Kidney (tissue), 14 donors: ENCODE results near the gene ADAM10. TPM values are rescaled to one million over a fixed set of nuclear protein-coding genes. Genes with fewer than 3 reads are reported as not detected.

Experiments
- DNase-seq, 5 donors: peaks; one replicate each; pipeline ENCODE4 v3.0.0-alpha.2; 2013 to 2020
- FAIRE-seq: peaks from 2 replicates; lab custom pipeline; 2012; peaks lifted over from hg19 to GRCh38; lab: Jason Lieb, UNC
- H3K27ac ChIP-seq, 2 donors: one replicate each; pipeline ENCODE4 v1.7.0; 2013; ENCODE audit warnings: low read depth in 2 of 2, low read length in 2 of 2, inconsistent platforms in 1 of 2
- H3K27me3 ChIP-seq: one replicate; pipeline ENCODE4 v1.7.1; 2013; ENCODE audit warnings: low read length, inconsistent platforms; ENCODE audit not compliant: control insufficient read depth, insufficient read depth
- H3K36me3 ChIP-seq, 3 donors: one replicate each; pipeline versions ENCODE4 v1.7.0 to v1.7.1; 2013; ENCODE audit warnings: low read length in 3 of 3, control low read depth in 1 of 3, inconsistent platforms in 1 of 3; ENCODE audit not compliant: insufficient read depth in 3 of 3, control insufficient read depth in 2 of 3
- H3K4me1 ChIP-seq, 3 donors: one replicate each; pipeline versions ENCODE4 v1.7.0 to v1.7.1; 2013; ENCODE audit warnings: low read length in 3 of 3, inconsistent platforms in 1 of 3, low read depth in 1 of 3; ENCODE audit not compliant: control insufficient read depth in 2 of 3, insufficient read depth in 2 of 3
- H3K4me3 ChIP-seq, 3 donors: one replicate each; pipeline versions ENCODE4 v1.7.0 to v1.8.1; 2013; ENCODE audit warnings: low read length in 3 of 3, control low read depth in 1 of 3, inconsistent platforms in 1 of 3
- H3K9ac ChIP-seq, 3 donors: one replicate each; pipeline versions ENCODE4 v1.7.0 to v1.7.1; 2013; ENCODE audit warnings: low read length in 3 of 3, control low read depth in 1 of 3, inconsistent platforms in 1 of 3
- H3K9me3 ChIP-seq, 3 donors: one replicate each; pipeline versions ENCODE4 v1.7.0 to v1.7.1; 2013; ENCODE audit warnings: low read length in 3 of 3, control low read depth in 1 of 3, inconsistent platforms in 1 of 3; ENCODE audit not compliant: control insufficient read depth in 2 of 3, insufficient read depth in 1 of 3
- CTCF ChIP-seq: IDR thresholded peaks from 3 replicates; pipeline ENCODE4 v1.5.1; 2012; ENCODE audit warnings: mild to moderate bottlenecking, moderate library complexity, borderline replicate concordance; ENCODE audit not compliant: insufficient read depth; ENCODE audit errors: extremely low read depth
- intact Hi-C: fragments of 100-400 bp; cut with DNase I; formaldehyde crosslinking; loops from one replicate; pipeline ENCODE4 v1.11.1; 2022
- polyA plus RNA-seq: library from polyadenylated mRNA; stranded (reverse); fragments of 350-450 nt; fragmentation: Illumina TruSeq; extraction: RNeasy Lipid Tissue Mini Kit (QIAGEN cat#74804); gene quantifications from one replicate; pipeline ENCODE4 v1.2.3, GENCODE V29; 2014; ENCODE audit warnings: low read depth, low replicate concordance; ENCODE audit not compliant: insufficient read depth
- total RNA-seq: library from RNA; stranded (reverse); fragmentation: NEBNext Ultra II Directional; extraction: Animal tissue kit (Norgen Biotek cat#: 25700); gene quantifications from one replicate; pipeline ENCODE4 v1.2.1, GENCODE V29; 2021
- donor health status: control.
- donor health status: control.
- donor health status: control.
- donor health status: control.
- donor health status: control.
- donor health status: DM: yes; HTN: yes; CAD: no.
- donor health status: Normal renal cell carcinoma (clear cell type).

ADAM10 gene
- total and polyA plus RNA-seq, 2 donors from 2014 or later, result 19.5 to 235 TPM

DNA sequence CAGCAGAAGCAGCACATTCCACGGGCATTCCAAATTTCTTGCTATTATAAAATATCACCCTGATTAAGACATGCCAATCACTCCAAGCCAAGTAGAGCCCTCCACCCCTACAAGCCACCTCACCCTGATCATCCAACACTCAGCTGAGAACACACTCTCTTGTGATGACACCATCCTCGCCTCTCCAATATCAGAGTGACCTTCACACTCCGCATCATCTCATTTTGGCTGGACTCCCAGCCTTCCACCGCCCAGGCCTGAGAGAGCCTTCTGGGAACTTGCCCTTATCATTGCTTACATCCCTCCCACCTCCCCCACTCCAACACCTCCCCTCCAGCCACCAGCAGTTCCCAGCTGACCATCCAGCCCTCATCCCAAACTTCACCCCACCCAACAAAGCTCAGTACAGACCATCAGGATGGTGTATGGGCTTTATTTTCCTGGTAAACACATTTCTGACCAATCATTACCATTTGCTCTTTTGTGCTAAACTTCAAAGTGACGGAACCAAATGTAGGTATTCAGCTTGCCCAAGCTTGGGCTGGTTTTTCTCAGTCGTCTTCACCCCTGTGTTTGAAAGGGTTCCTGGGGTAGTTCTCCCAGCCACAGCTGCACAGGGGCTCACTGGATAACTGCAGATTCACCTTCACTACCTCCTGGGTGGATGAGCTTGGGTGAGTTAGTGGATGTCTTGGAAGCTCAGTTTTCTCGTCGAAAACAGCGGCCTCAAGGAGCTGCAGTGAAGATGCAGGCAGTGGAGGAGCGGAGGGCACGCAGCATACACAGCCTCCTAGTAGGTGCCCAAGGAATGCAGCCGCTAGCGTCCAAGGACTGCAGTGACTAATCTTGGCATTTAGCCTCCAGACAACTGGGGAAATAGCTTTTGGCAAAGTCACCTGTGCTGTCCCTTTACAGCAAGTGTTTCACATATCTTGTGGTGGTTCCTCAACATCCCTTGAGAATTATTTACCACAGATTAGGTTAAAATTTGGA is 202.6 kb downstream of the ADAM10 start:
- Histone ChIP-seq H3K27ac (peak overlapping the region; percentile 35 to 71), H3K9ac (no peak overlapping the region), H3K36me3 (no peaks in the 10 kb centered on the region), H3K9me3 (no peaks in the 10 kb centered on the region), H3K4me3 (no peak overlapping the region), H3K27me3 (no peaks in the 10 kb centered on the region), H3K4me1 (peaks cover 0 to 14% (median 8%) of the 10 kb centered on the region in 3 donors)
- DNase-seq (peak in 2 of 5 donors; percentile 11 to 84), FAIRE-seq (no peak)
- intact Hi-C loops, result no loop called here
- TF ChIP-seq CTCF, result no peak

GRCh38 chr15:58546066-58546591 is 203.4 kb downstream of the ADAM10 start:
- TF ChIP-seq CTCF, result no peak
- intact Hi-C loops, result no loop called here

DNA sequence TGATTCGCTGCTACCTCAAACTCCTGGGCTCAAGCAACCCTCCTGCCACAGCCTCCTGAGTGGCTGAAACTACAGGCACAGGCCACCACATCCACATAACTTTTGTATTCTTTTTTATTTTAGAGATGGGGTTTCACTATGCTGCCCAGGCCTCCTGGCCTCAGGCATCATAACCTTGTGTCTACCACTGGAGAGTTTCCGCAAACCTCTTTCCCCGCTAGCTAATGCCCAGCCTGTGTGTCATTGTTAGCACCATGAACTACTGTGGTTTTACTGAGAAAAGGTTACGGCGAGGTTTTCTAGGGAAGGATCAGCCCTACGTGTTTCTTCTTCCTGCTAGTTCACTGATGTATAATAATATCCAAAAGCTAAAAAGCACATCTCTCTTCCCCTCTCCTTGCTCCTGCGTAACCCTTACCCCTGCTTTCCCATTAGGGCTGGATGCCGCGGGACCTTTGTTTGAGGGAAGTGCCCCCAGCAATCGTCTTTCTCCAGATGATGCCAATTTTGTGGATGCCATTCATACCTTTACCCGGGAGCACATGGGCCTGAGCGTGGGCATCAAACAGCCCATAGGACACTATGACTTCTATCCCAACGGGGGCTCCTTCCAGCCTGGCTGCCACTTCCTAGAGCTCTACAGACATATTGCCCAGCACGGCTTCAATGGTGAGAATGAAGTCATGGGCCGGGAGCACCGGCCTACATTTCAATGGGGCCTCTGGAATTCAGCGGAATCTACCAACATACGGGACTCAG is 204.0 kb downstream of the ADAM10 start:
- H3K9ac ChIP-seq, result no peak overlapping the region
- no peak for TF ChIP-seq CTCF

More at GRCh38 chr15:58546066-58546591, 203.4 kb downstream of the ADAM10 start:
- no peaks in the 10 kb centered on the region for H3K9me3 ChIP-seq
- no peak overlapping the region for H3K4me3 ChIP-seq
- peaks cover 0 to 14% (median 8%) of the 10 kb centered on the region in 3 donors for H3K4me1 ChIP-seq
- H3K27me3 ChIP-seq, result no peaks in the 10 kb centered on the region
- DNase-seq (peak in 1 of 5 donors; percentile 46), FAIRE-seq (no peak)
- H3K27ac ChIP-seq, result peak overlapping the region; percentile 7 to 17
- no peak overlapping the region for H3K9ac ChIP-seq
- no peaks in the 10 kb centered on the region for H3K36me3 ChIP-seq

More for the DNA sequence above, 204.0 kb downstream of the ADAM10 start:
- FAIRE-seq, result no peak
- DNase-seq, result peak in 1 of 5 donors; percentile 8
- intact Hi-C loops, result no loop called here
- Histone ChIP-seq H3K27me3 (no peaks in the 10 kb centered on the region), H3K27ac (no peak overlapping the region), H3K4me3 (no peak overlapping the region), H3K9me3 (no peaks in the 10 kb centered on the region), H3K4me1 (peaks cover 0 to 14% (median 8%) of the 10 kb centered on the region in 3 donors), H3K36me3 (no peaks in the 10 kb centered on the region)
